H1 (cell line): Measurements from ENCODE around the gene PDZRN3. TPM values are rescaled to one million over a fixed set of nuclear protein-coding genes. Genes with fewer than 3 reads are reported as not detected.

Experiments used
- CTCF ChIA-PET: fragments of 300-600 bp; sonication (Branson Sonifier 250); formaldehyde crosslinking; loops from one replicate; lab custom pipeline; 2021; ENCODE audit not compliant: partially characterized antibody; lab: Charles Lee
- POLR2A ChIA-PET: fragments of 300-600 bp; sonication (Branson Sonifier 250); formaldehyde crosslinking; loops from one replicate; lab custom pipeline; 2021; ENCODE audit warnings: inconsistent platforms; ENCODE audit not compliant: partially characterized antibody; lab: Charles Lee
- DNase-seq, 2 experiments: peaks; one replicate each; pipeline versions ENCODE4 v3.0.0 to v3.0.0-alpha.2; 2010 to 2022; ENCODE audit warnings: low spot score in 2 of 2, low read depth in 1 of 2, mixed read lengths in 1 of 2
- FAIRE-seq: peaks from 2 replicates; lab custom pipeline; 2011; peaks lifted over from hg19 to GRCh38; lab: Jason Lieb, UNC
- H2AFZ ChIP-seq: 2 replicates; pipeline ENCODE4 v1.8.1; 2012; ENCODE audit warnings: low read length, inconsistent platforms
- H2AK5ac ChIP-seq: 2 replicates; pipeline ENCODE4 v1.6.1; 2013; ENCODE audit warnings: low read depth, low read length
- H2BK120ac ChIP-seq: replicated peaks from 2 replicates; pipeline ENCODE3; 2013; ENCODE audit warnings: low read depth, low read length, inconsistent platforms
- H2BK12ac ChIP-seq: 2 replicates; pipeline ENCODE4 v1.6.1; 2013; ENCODE audit warnings: low read depth, low read length
- H2BK15ac ChIP-seq: 2 replicates; pipeline ENCODE4 v1.6.1; 2013; ENCODE audit warnings: low read length
- H2BK20ac ChIP-seq: 2 replicates; pipeline ENCODE4 v1.6.1; 2013; ENCODE audit warnings: low read length
- H2BK5ac ChIP-seq: 2 replicates; pipeline ENCODE4 v1.6.1; 2013; ENCODE audit warnings: low read depth, low read length
- H3K14ac ChIP-seq: 2 replicates; pipeline ENCODE4 v1.6.1; 2013; ENCODE audit warnings: inconsistent platforms; ENCODE audit not compliant: insufficient read length
- H3K18ac ChIP-seq: 2 replicates; pipeline ENCODE4 v1.6.1; 2013; ENCODE audit warnings: low read length; ENCODE audit errors: extremely low read depth
- H3K23ac ChIP-seq: 2 replicates; pipeline ENCODE4 v1.6.1; 2013; ENCODE audit warnings: inconsistent platforms; ENCODE audit not compliant: insufficient read length
- H3K23me2 ChIP-seq: 2 replicates; pipeline ENCODE4 v1.6.1; 2013; ENCODE audit warnings: low read depth, low read length
- H3K27ac ChIP-seq: 2 replicates; pipeline ENCODE4 v1.6.1; 2011; ENCODE audit warnings: low read depth, low read length, inconsistent platforms
- H3K27me3 ChIP-seq, 4 experiments: replicated peaks in 1 of 4; 1 replicate in 1 of 4; 2 replicates in 3 of 4; pipeline versions ENCODE4 v1.6.1 to v1.8.1; 2011 to 2013; ENCODE audit warnings: low read length in 3 of 4, mild to moderate bottlenecking in 3 of 4, inconsistent platforms in 2 of 4, mixed read lengths in 2 of 4, moderate library complexity in 1 of 4; ENCODE audit not compliant: control insufficient read depth in 3 of 4, insufficient read depth in 3 of 4; ENCODE audit errors: extremely low read depth in 1 of 4
- H3K36me3 ChIP-seq, 4 experiments: 2 replicates each; pipeline versions ENCODE4 v1.6.1 to v1.8.1; 2011 to 2013; ENCODE audit warnings: mild to moderate bottlenecking in 4 of 4, low read length in 3 of 4, moderate library complexity in 2 of 4, control low read depth in 1 of 4, inconsistent platforms in 1 of 4; ENCODE audit not compliant: insufficient read depth in 4 of 4, control insufficient read depth in 2 of 4
- H3K4ac ChIP-seq: replicated peaks from 2 replicates; pipeline ENCODE3; 2013; ENCODE audit warnings: low read length, low read depth, mixed read lengths, inconsistent platforms; ENCODE audit not compliant: insufficient read length
- H3K4me1 ChIP-seq, 4 experiments: replicated peaks in 1 of 4; 1 replicate in 1 of 4; 2 replicates in 3 of 4; pipeline versions ENCODE4 v1.6.1 to v1.8.1; 2011 to 2013; ENCODE audit warnings: low read length in 3 of 4, inconsistent platforms in 2 of 4, mixed read lengths in 1 of 4; ENCODE audit not compliant: insufficient read depth in 4 of 4, control insufficient read depth in 3 of 4
- H3K4me2 ChIP-seq, 2 experiments: 2 replicates each; pipeline versions ENCODE4 v1.6.1 to v1.8.1; 2011 to 2013; ENCODE audit warnings: low read depth in 2 of 2, low read length in 2 of 2, control low read depth in 1 of 2, inconsistent platforms in 1 of 2, mild to moderate bottlenecking in 1 of 2; ENCODE audit not compliant: insufficient read depth in 1 of 2
- H3K4me3 ChIP-seq, 4 experiments: fragments of 200-600, 300-600 bp in 1 of 4; sonication (generic), shearing (Covaris generic), sonication (Bioruptor Twin) in 1 of 4; 2 replicates each; pipeline versions ENCODE4 v1.5.1 to v1.8.1; 2011 to 2016; ENCODE audit warnings: low read length in 4 of 4, low read depth in 3 of 4, control low read depth in 2 of 4, inconsistent platforms in 2 of 4, mild to moderate bottlenecking in 2 of 4, mixed read lengths in 1 of 4, moderate library complexity in 1 of 4; ENCODE audit not compliant: insufficient read depth in 2 of 4; ENCODE audit errors: extremely low read depth in 1 of 4
- H3K56ac ChIP-seq: replicated peaks from 2 replicates; pipeline ENCODE3; 2013; ENCODE audit warnings: low read depth, mild to moderate bottlenecking, mixed read lengths, low read length, inconsistent platforms; ENCODE audit not compliant: insufficient read length
- H3K79me1 ChIP-seq: 2 replicates; pipeline ENCODE4 v1.6.1; 2013; ENCODE audit warnings: low read depth, low read length, control low read depth
- H3K79me2 ChIP-seq, 2 experiments: 2 replicates each; pipeline versions ENCODE4 v1.6.1 to v1.8.1; 2012 to 2013; ENCODE audit warnings: low read length in 2 of 2, mild to moderate bottlenecking in 2 of 2, inconsistent platforms in 1 of 2; ENCODE audit not compliant: insufficient read depth in 2 of 2, control insufficient read depth in 1 of 2
- H3K9ac ChIP-seq, 4 experiments: replicated peaks in 1 of 4; 1 replicate in 1 of 4; 2 replicates in 3 of 4; pipeline versions ENCODE4 v1.6.1 to v1.8.1; 2011 to 2013; ENCODE audit warnings: low read depth in 3 of 4, low read length in 3 of 4, control low read depth in 2 of 4, mild to moderate bottlenecking in 2 of 4, moderate library complexity in 2 of 4, inconsistent platforms in 1 of 4; ENCODE audit errors: extremely low read depth in 1 of 4
- H3K9me3 ChIP-seq, 2 experiments: 2 replicates each; pipeline versions ENCODE4 v1.6.1 to v1.8.1; 2012 to 2013; ENCODE audit warnings: mild to moderate bottlenecking in 2 of 2, moderate library complexity in 2 of 2, control low read depth in 1 of 2, inconsistent platforms in 1 of 2, low read depth in 1 of 2, low read length in 1 of 2, mixed read lengths in 1 of 2; ENCODE audit not compliant: insufficient read depth in 2 of 2
- H4K20me1 ChIP-seq, 2 experiments: replicated peaks in 1 of 2; 2 replicates each; pipeline versions ENCODE3 to v1.8.1; 2011 to 2013; ENCODE audit warnings: inconsistent platforms in 2 of 2, low read length in 2 of 2, mild to moderate bottlenecking in 1 of 2; ENCODE audit not compliant: insufficient read depth in 2 of 2, control insufficient read depth in 1 of 2
- H4K5ac ChIP-seq: 2 replicates; pipeline ENCODE4 v1.6.1; 2013; ENCODE audit warnings: low read length, low read depth, mixed read lengths, inconsistent platforms; ENCODE audit not compliant: insufficient read length
- H4K8ac ChIP-seq: 2 replicates; pipeline ENCODE4 v1.8.0; 2013; ENCODE audit warnings: mild to moderate bottlenecking, moderate library complexity, low read length, inconsistent platforms; ENCODE audit not compliant: insufficient read depth; ENCODE audit errors: extremely low read depth
- H4K91ac ChIP-seq: replicated peaks from 2 replicates; pipeline ENCODE3; 2013; ENCODE audit warnings: low read length, mixed read lengths, inconsistent platforms; ENCODE audit not compliant: insufficient read length
- WGBS, 2 experiments: shearing (Covaris generic) in 1 of 2; methylation state at CpG; one replicate each; pipeline versions ENCODE4 v1.1.6 to v1.1.7; 2013 to 2015; ENCODE audit warnings: low lambda C conversion rate in 2 of 2, mixed read lengths in 2 of 2, inconsistent platforms in 1 of 2, low coverage in 1 of 2, missing lambda C conversion rate in 1 of 2; ENCODE audit not compliant: insufficient replicate concordance in 2 of 2, insufficient coverage in 1 of 2, insufficient read length in 1 of 2; ENCODE audit errors: extremely low coverage in 1 of 2, missing lambda C conversion rate in 1 of 2; 5-methylcytosine and 5-hydroxymethylcytosine counted together
- polyA plus RNA-seq, 7 experiments: library from polyadenylated mRNA; depleted of rRNA in 3 of 7; stranded (reverse) in 5 of 7; unstranded in 2 of 7; fragments of >200 nt in 5 of 7; fragments of 200-250 nt in 2 of 7; gene quantifications; 1 replicate in 5 of 7; 2 replicates in 1 of 7; 4 replicates in 1 of 7; pipeline versions ENCODE4 v1.2.1 to v1.2.3, GENCODE V29; 2011 to 2013; ENCODE audit warnings: missing spikeins in 2 of 7, mixed read lengths in 2 of 7
- total RNA-seq: library from RNA; stranded (reverse); fragmentation: NEBNext Ultra II Directional; extraction: Animal tissue kit (Norgen Biotek cat#: 25700); gene quantifications from 2 replicates; pipeline ENCODE4 v1.2.1, GENCODE V29; 2021

The PDZRN3 gene
- total and polyA plus RNA-seq, 2 of the 8 experiments (the other 6 are each of a cell fraction or from before 2014, with no cell fraction given): 4.2 to 20.5 TPM

DNA sequence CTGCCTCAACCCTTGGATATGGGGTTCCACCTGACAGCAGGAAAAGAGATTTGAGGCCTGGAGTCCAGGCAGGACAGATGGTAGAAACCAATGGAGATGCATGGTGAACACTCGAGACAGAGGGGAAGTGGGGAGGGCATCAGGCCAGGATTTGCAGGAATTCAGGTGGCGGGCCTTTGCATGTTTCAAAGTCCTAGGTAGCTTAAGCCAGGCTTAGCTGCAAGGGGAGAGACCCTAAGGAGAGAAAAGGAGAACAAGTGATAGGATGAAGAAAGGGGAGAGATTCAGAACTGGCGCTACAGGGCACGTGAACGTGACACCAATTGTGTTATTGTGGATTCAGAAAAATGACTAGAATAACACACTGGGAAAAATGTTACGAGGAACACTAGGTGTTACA lies 182.6 kb downstream of the PDZRN3 start:
- Histone ChIP-seq H2AFZ (no peak overlapping the region), H3K4ac (no peak overlapping the region), H2BK120ac (no peak overlapping the region), H3K4me1 (peaks cover 0 to 2% (median 0%) of the 10 kb centered on the region in 4 experiments; a peak in 1 of 7 replicates), H3K4me2 (no peak overlapping the region), H4K91ac (no peak overlapping the region), H3K9me3 (no peaks in the 10 kb centered on the region), H3K23me2 (no peaks in the 10 kb centered on the region), H3K18ac (no peak overlapping the region), H3K27ac (no peak overlapping the region), H2AK5ac (no peak overlapping the region), H3K27me3 (no peaks in the 10 kb centered on the region), H3K36me3 (no peaks in the 10 kb centered on the region), H2BK15ac (no peak overlapping the region), H3K4me3 (no peak overlapping the region), H3K14ac (no peak overlapping the region), H3K23ac (no peak overlapping the region), H3K9ac (no peak overlapping the region), H2BK12ac (no peak overlapping the region), H4K8ac (no peak overlapping the region), H3K56ac (no peak overlapping the region), H3K79me2 (no peaks in the 10 kb centered on the region; a peak in 1 of 4 replicates), H4K5ac (no peak overlapping the region), H3K79me1 (no peaks in the 10 kb centered on the region), H2BK20ac (no peak overlapping the region), H2BK5ac (no peak overlapping the region), H4K20me1 (no peaks in the 10 kb centered on the region)
- 95% methylated on average over 5 of the region's 6 CpGs; no CpG with 5 or more reads in 1 of the 2 experiments for WGBS, 2 experiments
- DNase-seq (no peak), FAIRE-seq (no peak)
- POLR2A ChIA-PET: no interaction called here
- CTCF ChIA-PET: no interaction called here
